Activated CD4-positive, alpha-beta T cell treated with anti-CD3 and anti-CD28 coated beads, Interleukin-10, Interleukin-2, amounts not matched to agents 100 ng/mL and 50 ng/mL, durations not matched to agents 16 hours and 8 hours (primary cell): ENCODE results near the gene ALG11.
A peak's percentile ranks its signal among the peaks of the same experiment; 100 is the strongest.
"Not testable (repeated sequence)": the region's sequence is repeated elsewhere in the genome, so short reads cannot be mapped to it uniquely, and the experiment has no call there.

Experiments
- DNase-seq: peaks from one replicate; pipeline ENCODE4 v3.0.0-alpha.2; 2020

ALG11 gene

GRCh38 chr13:52030401-52030800, 18.2 kb downstream of the ALG11 start:
- DNase-seq: not testable (repeated sequence)

- DNase-seq: no peak
Observed at GRCh38 chr13:52033039-52033438, 20.8 kb downstream of the ALG11 start.

GRCh38 chr13:52034616-52035226, 22.5 kb downstream of the ALG11 start:
- DNase-seq: no peak

GRCh38 chr13:52036037-52036436, 23.8 kb downstream of the ALG11 start:
- no peak for DNase-seq

- DNase-seq: no peak
Observed at GRCh38 chr13:52043675-52044074, 31.5 kb downstream of the ALG11 start.

GRCh38 chr13:52047463-52047862, 35.3 kb downstream of the ALG11 start:
- DNase-seq: no peak

- DNase-seq: no peak
Observed at GRCh38 chr13:52048516-52048915, 36.3 kb downstream of the ALG11 start.

GRCh38 chr13:52051400-52051799, 39.2 kb downstream of the ALG11 start:
- no peak for DNase-seq

- no peak for DNase-seq
Observed at GRCh38 chr13:52053460-52053859, 41.3 kb downstream of the ALG11 start.

GRCh38 chr13:52061064-52061463, 48.9 kb downstream of the ALG11 start:
- not testable (repeated sequence) for DNase-seq

GRCh38 chr13:52061587-52061986, 49.4 kb downstream of the ALG11 start:
- DNase-seq: no peak

- DNase-seq: no peak
Observed at GRCh38 chr13:52067237-52067636, 55.0 kb downstream of the ALG11 start.

GRCh38 chr13:52070929-52071523, 58.8 kb downstream of the ALG11 start:
- DNase-seq: peak; percentile 50
